Fibroblast of lung (primary cell): ENCODE measurements around the gene TET2.

Experiments
- EZH2 ChIP-seq: IDR thresholded peaks from 2 replicates; pipeline ENCODE4 v1.5.1; 2012; ENCODE audit warnings: low read length, control low read depth, mild to moderate bottlenecking; ENCODE audit errors: missing control alignments
- TF ChIP-seq, protein P1 (sequence below), 2 donors: IDR thresholded peaks in 1 of 2; conservative IDR thresholded peaks in 1 of 2; 1 replicate in 1 of 2; 2 replicates in 1 of 2; pipeline ENCODE4 v1.5.1; 2011 to 2012; ENCODE audit warnings: low read length in 2 of 2, control low read depth in 1 of 2, inconsistent platforms in 1 of 2, low read depth in 1 of 2, mild to moderate bottlenecking in 1 of 2

DNA sequence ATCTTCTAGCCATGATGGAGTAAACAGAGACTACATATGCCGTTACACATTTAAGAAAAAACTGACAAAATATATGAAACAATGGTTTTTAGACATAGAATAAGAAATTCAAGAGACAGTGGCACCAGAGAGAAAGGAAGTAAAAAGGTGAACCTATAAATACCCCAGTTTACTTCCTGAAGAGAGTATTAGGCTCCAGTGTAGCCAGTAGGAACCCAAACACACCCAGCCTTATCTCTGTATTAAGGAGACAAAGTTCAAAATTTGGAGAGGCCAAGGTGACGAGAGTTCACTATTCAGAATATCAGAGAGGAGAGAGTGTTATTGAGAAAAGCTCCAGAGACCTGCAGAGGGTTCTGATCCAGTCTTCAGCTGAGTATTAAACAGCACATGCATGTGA is 119.0 kb downstream of the TET2 start:
- TF ChIP-seq, protein P1, sequence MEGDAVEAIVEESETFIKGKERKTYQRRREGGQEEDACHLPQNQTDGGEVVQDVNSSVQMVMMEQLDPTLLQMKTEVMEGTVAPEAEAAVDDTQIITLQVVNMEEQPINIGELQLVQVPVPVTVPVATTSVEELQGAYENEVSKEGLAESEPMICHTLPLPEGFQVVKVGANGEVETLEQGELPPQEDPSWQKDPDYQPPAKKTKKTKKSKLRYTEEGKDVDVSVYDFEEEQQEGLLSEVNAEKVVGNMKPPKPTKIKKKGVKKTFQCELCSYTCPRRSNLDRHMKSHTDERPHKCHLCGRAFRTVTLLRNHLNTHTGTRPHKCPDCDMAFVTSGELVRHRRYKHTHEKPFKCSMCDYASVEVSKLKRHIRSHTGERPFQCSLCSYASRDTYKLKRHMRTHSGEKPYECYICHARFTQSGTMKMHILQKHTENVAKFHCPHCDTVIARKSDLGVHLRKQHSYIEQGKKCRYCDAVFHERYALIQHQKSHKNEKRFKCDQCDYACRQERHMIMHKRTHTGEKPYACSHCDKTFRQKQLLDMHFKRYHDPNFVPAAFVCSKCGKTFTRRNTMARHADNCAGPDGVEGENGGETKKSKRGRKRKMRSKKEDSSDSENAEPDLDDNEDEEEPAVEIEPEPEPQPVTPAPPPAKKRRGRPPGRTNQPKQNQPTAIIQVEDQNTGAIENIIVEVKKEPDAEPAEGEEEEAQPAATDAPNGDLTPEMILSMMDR (conservative IDR thresholded peaks at IDR 0.05 in 1 of 2, IDR thresholded peaks at IDR 0.05 in 1 of 2; ENCODE audit: low read depth in 1 of 2, low read length in 2 of 2) = no peak
- no peak for TF ChIP-seq EZH2
